ENCODE data around the gene FOXN3. TPM values are rescaled to one million over a fixed set of nuclear protein-coding genes. Genes with fewer than 3 reads are reported as not detected.
"Not testable (repeated sequence)": the region's sequence is repeated elsewhere in the genome, so short reads cannot be mapped to it uniquely, and the experiment has no call there.

Gene FOXN3
- total RNA-seq, 1 donor from 2014 or later = 122 TPM

- Histone ChIP-seq H3K27ac (ENCODE audit: low read depth, low read length) (no peak overlapping the region), H3K4me2 (ENCODE audit: low read length) (no peak overlapping the region), H3K4me1 (ENCODE audit: insufficient read depth, low read length) (no peaks in the 10 kb centered on the region), H3K9me3 (ENCODE audit: insufficient read depth, low read depth, low read length) (no peaks in the 10 kb centered on the region), H3K79me2 (ENCODE audit: insufficient read depth, low read length) (no peaks in the 10 kb centered on the region), H3K4me3 (ENCODE audit: insufficient read depth, low read depth, low read length) (no peak overlapping the region), H3K27me3 (ENCODE audit: insufficient read depth, low read length) (no peaks in the 10 kb centered on the region), H2AFZ (ENCODE audit: low read depth, low read length) (no peak overlapping the region), H3K36me3 (ENCODE audit: insufficient read depth, low read length) (peaks cover 11% of the 10 kb centered on the region), H4K20me1 (ENCODE audit: insufficient read depth, low read length) (peaks cover 9% of the 10 kb centered on the region), H3K9ac (ENCODE audit: low read length) (no peak overlapping the region)
- FAIRE-seq = no peak
- Mint-ChIP-seq H3K27me3 (ENCODE audit: low read depth, unreplicated experiment) (no peaks in the 10 kb centered on the region), H3K4me1 (ENCODE audit: low read depth, unreplicated experiment) (no peaks in the 10 kb centered on the region), H3K4me3 (ENCODE audit: unreplicated experiment) (no peak overlapping the region), H3K27ac (ENCODE audit: unreplicated experiment) (no peak overlapping the region), H3K36me3 (ENCODE audit: low read depth, unreplicated experiment) (peaks cover 16% of the 10 kb centered on the region), H3K9me3 (ENCODE audit: unreplicated experiment) (no peaks in the 10 kb centered on the region)
- TF ChIP-seq CTCF (IDR thresholded peaks at IDR 0.05; ENCODE audit: insufficient read depth, low read depth, low read length) = no peak
- TF ChIP-seq EZH2 (IDR thresholded peaks at IDR 0.05; ENCODE audit: insufficient read depth, low read length) = no peak
- no peak for DNase-seq (ENCODE audit: low read depth)
Measured at GRCh38 chr14:89160437-89160836, 256.6 kb downstream of the FOXN3 start.

- Histone ChIP-seq H3K27me3 (ENCODE audit: insufficient read depth, low read length) (no peaks in the 10 kb centered on the region), H3K4me3 (ENCODE audit: insufficient read depth, low read depth, low read length) (no peak overlapping the region), H3K9me3 (ENCODE audit: insufficient read depth, low read depth, low read length) (no peaks in the 10 kb centered on the region), H3K79me2 (ENCODE audit: insufficient read depth, low read length) (no peaks in the 10 kb centered on the region), H3K4me2 (ENCODE audit: low read length) (no peak overlapping the region), H3K36me3 (ENCODE audit: insufficient read depth, low read length) (peaks cover 11% of the 10 kb centered on the region), H2AFZ (ENCODE audit: low read depth, low read length) (no peak overlapping the region), H3K4me1 (ENCODE audit: insufficient read depth, low read length) (no peaks in the 10 kb centered on the region), H3K27ac (ENCODE audit: low read depth, low read length) (no peak overlapping the region), H4K20me1 (ENCODE audit: insufficient read depth, low read length) (no peaks in the 10 kb centered on the region), H3K9ac (ENCODE audit: low read length) (no peak overlapping the region)
- Mint-ChIP-seq H3K4me1 (ENCODE audit: low read depth, unreplicated experiment) (no peaks in the 10 kb centered on the region), H3K27ac (ENCODE audit: unreplicated experiment) (no peak overlapping the region), H3K36me3 (ENCODE audit: low read depth, unreplicated experiment) (peaks cover 20% of the 10 kb centered on the region), H3K9me3 (ENCODE audit: unreplicated experiment) (no peaks in the 10 kb centered on the region), H3K27me3 (ENCODE audit: low read depth, unreplicated experiment) (no peaks in the 10 kb centered on the region), H3K4me3 (ENCODE audit: unreplicated experiment) (no peak overlapping the region)
- DNase-seq (ENCODE audit: low read depth) = no peak
- no peak for FAIRE-seq
- TF ChIP-seq CTCF (IDR thresholded peaks at IDR 0.05; ENCODE audit: insufficient read depth, low read depth, low read length) (no peak), EZH2 (IDR thresholded peaks at IDR 0.05; ENCODE audit: insufficient read depth, low read length) (no peak)
Measured at GRCh38 chr14:89158701-89159100, 258.3 kb downstream of the FOXN3 start.

GRCh38 chr14:89158104-89158503, 258.9 kb downstream of the FOXN3 start:
- H3K9me3 ChIP-seq (ENCODE audit: insufficient read depth, low read depth, low read length); H3K9ac ChIP-seq (ENCODE audit: low read length); H3K9me3 Mint-ChIP-seq (ENCODE audit: unreplicated experiment); H3K4me3 ChIP-seq (ENCODE audit: insufficient read depth, low read depth, low read length); H3K27me3 ChIP-seq (ENCODE audit: insufficient read depth, low read length); FAIRE-seq; H3K4me3 Mint-ChIP-seq (ENCODE audit: unreplicated experiment); H3K4me1 ChIP-seq (ENCODE audit: insufficient read depth, low read length); H2AFZ ChIP-seq (ENCODE audit: low read depth, low read length); H3K4me2 ChIP-seq (ENCODE audit: low read length); DNase-seq (ENCODE audit: low read depth); H4K20me1 ChIP-seq (ENCODE audit: insufficient read depth, low read length); H3K27ac Mint-ChIP-seq (ENCODE audit: unreplicated experiment); H3K79me2 ChIP-seq (ENCODE audit: insufficient read depth, low read length); H3K27me3 Mint-ChIP-seq (ENCODE audit: low read depth, unreplicated experiment); H3K4me1 Mint-ChIP-seq (ENCODE audit: low read depth, unreplicated experiment); H3K27ac ChIP-seq (ENCODE audit: low read depth, low read length): not testable (repeated sequence)
- H3K36me3 ChIP-seq (ENCODE audit: insufficient read depth, low read length) = peaks cover 11% of the 10 kb centered on the region
- H3K36me3 Mint-ChIP-seq (ENCODE audit: low read depth, unreplicated experiment) = peaks cover 15% of the 10 kb centered on the region

Measured in astrocyte (in vitro differentiated cells and primary cell).